ENCODE data around the gene SRRM4.
"Not testable (repeated sequence)": the region's sequence is repeated elsewhere in the genome, so short reads cannot be mapped to it uniquely, and the experiment has no call there.

The SRRM4 gene

GRCh38 chr12:119008691-119009221 is 27.4 kb downstream of the SRRM4 start:
- no peak for DNase-seq

GRCh38 chr12:119011231-119011630 is 29.9 kb downstream of the SRRM4 start:
- no peak for DNase-seq

GRCh38 chr12:119012179-119012578 is 30.8 kb downstream of the SRRM4 start:
- DNase-seq = no peak

GRCh38 chr12:119013023-119013422 is 31.7 kb downstream of the SRRM4 start:
- DNase-seq = no peak

GRCh38 chr12:119014368-119014767 is 33.0 kb downstream of the SRRM4 start:
- no peak for DNase-seq

GRCh38 chr12:119016715-119017114 is 35.4 kb downstream of the SRRM4 start:
- no peak for DNase-seq

GRCh38 chr12:119019166-119019565 is 37.8 kb downstream of the SRRM4 start:
- DNase-seq = no peak

GRCh38 chr12:119020406-119021360 is 39.3 kb downstream of the SRRM4 start:
- no peak for DNase-seq

- no peak for DNase-seq
Observed at GRCh38 chr12:119024356-119024755, 43.0 kb downstream of the SRRM4 start.

GRCh38 chr12:119025786-119026185 is 44.4 kb downstream of the SRRM4 start:
- DNase-seq = no peak

- DNase-seq = not testable (repeated sequence)
Observed at GRCh38 chr12:119033332-119033731, 52.0 kb downstream of the SRRM4 start.

- DNase-seq = no peak
Observed at GRCh38 chr12:119036878-119037825, 55.8 kb downstream of the SRRM4 start.

GRCh38 chr12:119044094-119044493 is 62.8 kb downstream of the SRRM4 start:
- no peak for DNase-seq

- DNase-seq = no peak
Observed at GRCh38 chr12:119047641-119048040, 66.3 kb downstream of the SRRM4 start.

GRCh38 chr12:119050663-119051062 is 69.3 kb downstream of the SRRM4 start:
- DNase-seq = no peak

GRCh38 chr12:119051474-119051873 is 70.1 kb downstream of the SRRM4 start:
- no peak for DNase-seq

GRCh38 chr12:119052001-119052400 is 70.7 kb downstream of the SRRM4 start:
- DNase-seq = no peak

GRCh38 chr12:119055977-119056376 is 74.6 kb downstream of the SRRM4 start:
- no peak for DNase-seq

- DNase-seq = no peak
Observed at GRCh38 chr12:119060847-119061796, 79.8 kb downstream of the SRRM4 start.

GRCh38 chr12:119068129-119068856 is 87.0 kb downstream of the SRRM4 start:
- no peak for DNase-seq

GRCh38 chr12:119069147-119069642 is 87.9 kb downstream of the SRRM4 start:
- DNase-seq = no peak
